Measurements from ENCODE around the gene SPANXN4. TPM values are rescaled to one million over a fixed set of nuclear protein-coding genes. Genes with fewer than 3 reads are reported as not detected.

Gene SPANXN4
- total RNA-seq = not detected
- long read RNA-seq = 0 reads

- intact Hi-C loops (cut with micrococcal nuclease) = no loop called here
- DNase-seq (no peak), ATAC-seq (no peak)
Observed at GRCh38 chrX:143025628-143026027, at the start of gene SPANXN4. SPANXN4 (plus strand) TSS chrX:143025928; CDS start chrX:143026015, 87 bp downstream.

- ATAC-seq = no peak
- intact Hi-C loops (cut with micrococcal nuclease) = no loop called here
Observed at GRCh38 chrX:142977128-142977914, 48.4 kb upstream of the SPANXN4 start.

GRCh38 chrX:142978130-142978684, 47.5 kb upstream of the SPANXN4 start:
- no peak for DNase-seq
- intact Hi-C loops (cut with micrococcal nuclease) = no loop called here

More at GRCh38 chrX:142977128-142977914, 48.4 kb upstream of the SPANXN4 start:
- DNase-seq = no peak

GRCh38 chrX:142982679-142983078, 43.0 kb upstream of the SPANXN4 start:
- no peak for ATAC-seq
- DNase-seq = no peak
- intact Hi-C loops (cut with micrococcal nuclease) = no loop called here

More at GRCh38 chrX:142978130-142978684, 47.5 kb upstream of the SPANXN4 start:
- ATAC-seq = no peak

- intact Hi-C loops (cut with micrococcal nuclease) = no loop called here
- DNase-seq (no peak), ATAC-seq (no peak)
Observed at GRCh38 chrX:142994988-142995387, 30.7 kb upstream of the SPANXN4 start.

GRCh38 chrX:142998447-142999198, 27.1 kb upstream of the SPANXN4 start:
- DNase-seq (no peak), ATAC-seq (no peak)
- intact Hi-C loops (cut with micrococcal nuclease) = no loop called here

- ATAC-seq (no peak), DNase-seq (no peak)
- intact Hi-C loops (cut with micrococcal nuclease) = no loop called here
Observed at GRCh38 chrX:142999199-142999701, 26.5 kb upstream of the SPANXN4 start.

GRCh38 chrX:143002206-143002605, 23.5 kb upstream of the SPANXN4 start:
- DNase-seq (no peak), ATAC-seq (no peak)
- intact Hi-C loops (cut with micrococcal nuclease) = no loop called here

GRCh38 chrX:143017272-143017671, 8.5 kb upstream of the SPANXN4 start:
- intact Hi-C loops (cut with micrococcal nuclease) = no loop called here
- DNase-seq = no peak
- no peak for ATAC-seq

GRCh38 chrX:143027275-143027674, 1.5 kb downstream of the SPANXN4 start:
- DNase-seq (no peak), ATAC-seq (no peak)
- intact Hi-C loops (cut with micrococcal nuclease) = no loop called here

GRCh38 chrX:143047511-143047910, 21.8 kb downstream of the SPANXN4 start:
- no peak for ATAC-seq
- intact Hi-C loops (cut with micrococcal nuclease) = no loop called here
- DNase-seq = no peak

GRCh38 chrX:143058120-143058519, 32.4 kb downstream of the SPANXN4 start:
- ATAC-seq (no peak), DNase-seq (no peak)
- intact Hi-C loops (cut with micrococcal nuclease) = no loop called here

GRCh38 chrX:143081231-143081630, 55.5 kb downstream of the SPANXN4 start:
- intact Hi-C loops (cut with micrococcal nuclease) = no loop called here
- ATAC-seq = no peak
- no peak for DNase-seq

- ATAC-seq (no peak), DNase-seq (no peak)
- intact Hi-C loops (cut with micrococcal nuclease) = no loop called here
Observed at GRCh38 chrX:143082537-143082936, 56.8 kb downstream of the SPANXN4 start.

Data from left ventricle myocardium superior (tissue), 1 donor.